DOHH2 (cell line): ENCODE results near the gene MEIS2.

Experiments
- EZH2phosphoT487 ChIP-seq: fragments of 200-600 bp; sonication (generic); IDR thresholded peaks from 2 replicates; pipeline ENCODE4 v1.6.1; 2017; ENCODE audit warnings: borderline replicate concordance, mild to moderate bottlenecking, antibody characterized with exemption, low read length, moderate library complexity, mixed read lengths
- TF ChIP-seq, protein P1 (sequence below): fragments of 200-600 bp; sonication (generic); IDR thresholded peaks from one replicate; pipeline ENCODE4 v1.5.1; 2014; ENCODE audit warnings: antibody characterized with exemption, mild to moderate bottlenecking, low read depth, low read length; ENCODE audit not compliant: poor library complexity, severe bottlenecking

GRCh38 chr15:36911322-36911944 lies 188.9 kb downstream of the MEIS2 start:
- TF ChIP-seq, protein P1, sequence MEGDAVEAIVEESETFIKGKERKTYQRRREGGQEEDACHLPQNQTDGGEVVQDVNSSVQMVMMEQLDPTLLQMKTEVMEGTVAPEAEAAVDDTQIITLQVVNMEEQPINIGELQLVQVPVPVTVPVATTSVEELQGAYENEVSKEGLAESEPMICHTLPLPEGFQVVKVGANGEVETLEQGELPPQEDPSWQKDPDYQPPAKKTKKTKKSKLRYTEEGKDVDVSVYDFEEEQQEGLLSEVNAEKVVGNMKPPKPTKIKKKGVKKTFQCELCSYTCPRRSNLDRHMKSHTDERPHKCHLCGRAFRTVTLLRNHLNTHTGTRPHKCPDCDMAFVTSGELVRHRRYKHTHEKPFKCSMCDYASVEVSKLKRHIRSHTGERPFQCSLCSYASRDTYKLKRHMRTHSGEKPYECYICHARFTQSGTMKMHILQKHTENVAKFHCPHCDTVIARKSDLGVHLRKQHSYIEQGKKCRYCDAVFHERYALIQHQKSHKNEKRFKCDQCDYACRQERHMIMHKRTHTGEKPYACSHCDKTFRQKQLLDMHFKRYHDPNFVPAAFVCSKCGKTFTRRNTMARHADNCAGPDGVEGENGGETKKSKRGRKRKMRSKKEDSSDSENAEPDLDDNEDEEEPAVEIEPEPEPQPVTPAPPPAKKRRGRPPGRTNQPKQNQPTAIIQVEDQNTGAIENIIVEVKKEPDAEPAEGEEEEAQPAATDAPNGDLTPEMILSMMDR = no peak
- TF ChIP-seq EZH2phosphoT487 = no peak
